Measurements from ENCODE around the gene DMAC1. TPM values are rescaled to one million over a fixed set of nuclear protein-coding genes. Genes with fewer than 3 reads are reported as not detected.

Gene DMAC1
- total RNA-seq, 2 donors from 2014 or later = 60.6 to 69.0 TPM

DNA sequence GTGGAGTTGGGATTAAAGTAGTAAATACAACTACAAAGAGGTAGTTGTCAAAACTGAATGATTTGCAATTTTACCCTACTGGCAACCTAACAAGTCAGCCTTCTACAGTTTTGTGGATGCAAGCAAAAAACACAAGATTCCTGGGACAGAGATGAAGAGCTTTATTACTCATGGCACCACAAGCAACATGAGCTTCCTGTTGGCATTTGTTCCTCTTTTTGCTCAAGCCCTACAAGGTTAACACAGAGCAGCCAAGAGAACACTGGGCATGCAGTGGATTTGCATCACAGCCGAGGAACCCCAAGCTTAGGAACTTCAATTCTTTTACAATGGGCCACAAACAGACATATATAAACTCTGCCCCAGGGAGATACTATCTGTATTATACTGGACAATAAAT, 28.8 kb upstream of the DMAC1 start:
- Mint-ChIP-seq H3K4me1 (no peaks in the 10 kb centered on the region), H3K9me3 (no peaks in the 10 kb centered on the region), H3K4me3 (no peak overlapping the region), H3K36me3 (ENCODE audit: low read depth) (no peaks in the 10 kb centered on the region), H3K27ac (no peak overlapping the region), H3K27me3 (ENCODE audit: insufficient read depth) (peaks cover 4% of the 10 kb centered on the region)
- peaks cover under 1% of the 10 kb centered on the region for H3K27me3 ChIP-seq (ENCODE audit: control insufficient read depth, insufficient read depth, low read length, poor library complexity, severe bottlenecking)
- H3K9me3 ChIP-seq (ENCODE audit: control insufficient read depth, low read length) = no peaks in the 10 kb centered on the region
- no peak for TF ChIP-seq CTCF (conservative IDR thresholded peaks at IDR 0.05)
- DNase-seq = no peak
- no peaks in the 10 kb centered on the region for H3K4me1 ChIP-seq (ENCODE audit: control insufficient read depth, insufficient read depth, low read length)
- no peak overlapping the region for H3K9ac ChIP-seq (ENCODE audit: extremely low read depth, low read length, poor library complexity, severe bottlenecking)
- H3K4me3 ChIP-seq (ENCODE audit: low read length) = no peak overlapping the region
- no peaks in the 10 kb centered on the region for H3K36me3 ChIP-seq (ENCODE audit: control insufficient read depth, insufficient read depth, low read length)
- 97% methylated on average over 1 of the region's 1 CpG; no CpG with 5 or more reads in 1 of the 2 experiments for WGBS, 2 experiments (ENCODE audit: insufficient coverage in 1 of 2, insufficient read length in 1 of 2)
- H3K27ac ChIP-seq (ENCODE audit: low read depth, low read length) = no peak overlapping the region

GRCh38 chr9:7827792-7828191, 28.2 kb upstream of the DMAC1 start:
- H3K4me1 ChIP-seq (ENCODE audit: control insufficient read depth, insufficient read depth, low read length) = no peaks in the 10 kb centered on the region
- TF ChIP-seq CTCF (conservative IDR thresholded peaks at IDR 0.05) = no peak
- Mint-ChIP-seq H3K36me3 (ENCODE audit: low read depth) (no peaks in the 10 kb centered on the region), H3K9me3 (no peaks in the 10 kb centered on the region), H3K4me1 (no peaks in the 10 kb centered on the region), H3K27ac (no peak overlapping the region), H3K27me3 (ENCODE audit: insufficient read depth) (peaks cover 2% of the 10 kb centered on the region), H3K4me3 (no peak overlapping the region)
- no peaks in the 10 kb centered on the region for H3K27me3 ChIP-seq (ENCODE audit: control insufficient read depth, insufficient read depth, low read length, poor library complexity, severe bottlenecking)
- no peaks in the 10 kb centered on the region for H3K9me3 ChIP-seq (ENCODE audit: control insufficient read depth, low read length)
- 92 to 93% methylated on average over 2 to 3 of the region's 3 CpGs for WGBS, 2 experiments (ENCODE audit: insufficient coverage in 1 of 2, insufficient read length in 1 of 2)
- no peak overlapping the region for H3K4me3 ChIP-seq (ENCODE audit: low read length)
- H3K9ac ChIP-seq (ENCODE audit: extremely low read depth, low read length, poor library complexity, severe bottlenecking) = no peak overlapping the region
- DNase-seq = no peak
- no peaks in the 10 kb centered on the region for H3K36me3 ChIP-seq (ENCODE audit: control insufficient read depth, insufficient read depth, low read length)
- no peak overlapping the region for H3K27ac ChIP-seq (ENCODE audit: low read depth, low read length)

DNA sequence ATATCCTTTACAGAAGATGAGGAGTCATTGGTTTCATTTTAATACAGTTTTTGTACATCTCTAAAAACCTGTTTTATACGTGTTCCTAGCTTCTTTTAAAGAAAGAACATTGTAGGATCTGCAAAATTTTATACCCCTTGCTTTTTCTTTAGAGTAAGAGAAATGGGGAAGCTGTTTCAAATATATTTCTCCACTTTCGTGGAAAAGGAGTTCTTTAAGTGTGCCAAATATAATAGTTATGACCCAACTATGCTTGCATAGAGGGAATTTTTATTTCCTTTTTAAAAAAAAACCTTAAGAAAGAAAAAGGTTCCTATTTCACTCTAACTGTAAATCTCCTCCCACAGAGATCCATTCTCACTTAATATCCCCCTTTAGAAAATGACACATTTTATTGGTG, 27.5 kb upstream of the DMAC1 start:
- no peaks in the 10 kb centered on the region for H3K9me3 ChIP-seq (ENCODE audit: control insufficient read depth, low read length)
- DNase-seq = no peak
- Mint-ChIP-seq H3K36me3 (ENCODE audit: low read depth) (no peaks in the 10 kb centered on the region), H3K27me3 (ENCODE audit: insufficient read depth) (peaks cover 2% of the 10 kb centered on the region), H3K27ac (no peak overlapping the region), H3K4me1 (no peaks in the 10 kb centered on the region), H3K4me3 (no peak overlapping the region), H3K9me3 (no peaks in the 10 kb centered on the region)
- no peak overlapping the region for H3K27ac ChIP-seq (ENCODE audit: low read depth, low read length)
- H3K4me1 ChIP-seq (ENCODE audit: control insufficient read depth, insufficient read depth, low read length) = no peaks in the 10 kb centered on the region
- 100% methylated on average over 1 to 2 of the region's 2 CpGs for WGBS, 2 experiments (ENCODE audit: insufficient coverage in 1 of 2, insufficient read length in 1 of 2)
- H3K4me3 ChIP-seq (ENCODE audit: low read length) = no peak overlapping the region
- no peaks in the 10 kb centered on the region for H3K27me3 ChIP-seq (ENCODE audit: control insufficient read depth, insufficient read depth, low read length, poor library complexity, severe bottlenecking)
- no peaks in the 10 kb centered on the region for H3K36me3 ChIP-seq (ENCODE audit: control insufficient read depth, insufficient read depth, low read length)
- no peak overlapping the region for H3K9ac ChIP-seq (ENCODE audit: extremely low read depth, low read length, poor library complexity, severe bottlenecking)
- TF ChIP-seq CTCF (conservative IDR thresholded peaks at IDR 0.05) = no peak
